ENCODE data around the gene RNF151. TPM values are rescaled to one million over a fixed set of nuclear protein-coding genes. Genes with fewer than 3 reads are reported as not detected.

The RNF151 gene
- total and polyA plus RNA-seq, 2 of the 13 experiments (the other 11 are each of a cell fraction or from before 2014, with no cell fraction given) = not detected

DNA sequence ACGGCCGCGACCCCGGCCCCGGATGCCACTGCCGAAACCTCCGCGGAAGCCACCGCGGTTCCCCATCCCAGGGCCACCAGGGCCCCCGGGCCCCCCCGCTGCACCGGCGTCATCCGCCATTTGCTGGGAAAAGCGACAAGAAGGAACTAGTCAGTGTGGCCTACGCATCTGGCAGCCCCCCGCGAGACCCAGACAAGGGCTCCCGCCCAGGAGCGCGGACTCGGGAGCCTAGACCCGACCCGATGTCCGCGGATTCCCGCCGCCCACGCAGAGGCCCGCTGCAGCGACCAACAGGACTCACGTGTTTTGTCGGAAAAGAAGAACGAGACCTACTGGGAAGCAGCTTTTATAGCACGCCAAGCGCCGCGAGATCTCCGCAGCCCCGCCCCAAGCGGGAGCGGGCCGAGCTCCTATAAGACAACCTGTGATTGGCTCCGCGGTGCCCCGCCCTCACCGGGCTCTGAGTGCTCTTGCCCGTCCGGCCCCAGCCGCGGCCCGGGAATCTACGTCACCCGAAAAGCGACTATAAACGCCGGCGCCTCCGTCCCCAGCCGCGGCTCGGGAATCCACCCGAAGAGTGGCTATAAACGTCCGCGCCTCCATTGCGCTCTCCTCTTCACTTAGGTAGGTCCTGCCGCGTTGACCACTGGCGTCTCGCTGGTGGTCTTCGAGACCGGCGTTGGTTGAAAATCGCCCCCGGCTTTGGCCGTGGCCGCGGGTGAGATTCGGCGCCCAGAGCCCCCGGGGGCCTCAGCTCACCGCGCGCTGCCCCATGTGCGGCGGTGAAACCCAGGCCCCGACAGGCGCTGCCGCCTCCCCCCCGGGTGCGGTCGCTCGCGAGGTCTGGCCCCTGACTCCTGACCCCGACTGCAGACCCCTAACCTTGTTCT lies 1.9 kb upstream of the RNF151 start, which contains the start of gene RPS2 (continued):
- peak; percentile 75 for TF ChIP-seq ZNF687 (CRISPR knock-in tag; IDR thresholded peaks at IDR 0.05)
- TF ChIP-seq GABPB1 (CRISPR knock-in tag; IDR thresholded peaks at IDR 0.05) = peak; percentile 89
- no peak for TF ChIP-seq ZNF441 (CRISPR knock-in tag; IDR thresholded peaks at IDR 0.05; ENCODE audit: borderline replicate concordance)
- no peak for TF ChIP-seq KLF9 (CRISPR knock-in tag; IDR thresholded peaks at IDR 0.05; ENCODE audit: low read depth)
- TF ChIP-seq, protein P1, sequence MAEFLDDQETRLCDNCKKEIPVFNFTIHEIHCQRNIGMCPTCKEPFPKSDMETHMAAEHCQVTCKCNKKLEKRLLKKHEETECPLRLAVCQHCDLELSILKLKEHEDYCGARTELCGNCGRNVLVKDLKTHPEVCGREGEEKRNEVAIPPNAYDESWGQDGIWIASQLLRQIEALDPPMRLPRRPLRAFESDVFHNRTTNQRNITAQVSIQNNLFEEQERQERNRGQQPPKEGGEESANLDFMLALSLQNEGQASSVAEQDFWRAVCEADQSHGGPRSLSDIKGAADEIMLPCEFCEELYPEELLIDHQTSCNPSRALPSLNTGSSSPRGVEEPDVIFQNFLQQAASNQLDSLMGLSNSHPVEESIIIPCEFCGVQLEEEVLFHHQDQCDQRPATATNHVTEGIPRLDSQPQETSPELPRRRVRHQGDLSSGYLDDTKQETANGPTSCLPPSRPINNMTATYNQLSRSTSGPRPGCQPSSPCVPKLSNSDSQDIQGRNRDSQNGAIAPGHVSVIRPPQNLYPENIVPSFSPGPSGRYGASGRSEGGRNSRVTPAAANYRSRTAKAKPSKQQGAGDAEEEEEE (CRISPR knock-in tag; IDR thresholded peaks at IDR 0.05; ENCODE audit: borderline replicate concordance) = no peak
- TF ChIP-seq TOPORS (CRISPR knock-in tag; IDR thresholded peaks at IDR 0.05) = no peak; the same call in 1 of the 2 replicates
- TF ChIP-seq AHR (CRISPR knock-in tag; IDR thresholded peaks at IDR 0.05) = peak; percentile 92; the same call in 1 of the 2 replicates
- no peak for TF ChIP-seq STAG1 (CRISPR knock-in tag; IDR thresholded peaks at IDR 0.05)
- TF ChIP-seq HOXA5 (CRISPR knock-in tag; IDR thresholded peaks at IDR 0.05) = peak; percentile 85; the same call in 1 of the 2 replicates
- TF ChIP-seq ZNF431 (CRISPR knock-in tag; IDR thresholded peaks at IDR 0.05; ENCODE audit: borderline replicate concordance, low read depth) = no peak
- TF ChIP-seq RAD21 (CRISPR knock-in tag; IDR thresholded peaks at IDR 0.05) = peak; percentile 25
- TF ChIP-seq NR2F6 (IDR thresholded peaks at IDR 0.05) = no peak
- peak; percentile 44; the same call in 1 of the 2 replicates for TF ChIP-seq NR2F6 (CRISPR knock-in tag; IDR thresholded peaks at IDR 0.05)
- peak; percentile 92 for TF ChIP-seq MAZ (IDR thresholded peaks at IDR 0.05; ENCODE audit: borderline replicate concordance, low read depth, low read length)
- peak; percentile 86 for TF ChIP-seq MAZ (CRISPR knock-in tag; IDR thresholded peaks at IDR 0.05; ENCODE audit: low read depth)
- peak; percentile 87 for TF ChIP-seq ARNT2 (CRISPR knock-in tag; IDR thresholded peaks at IDR 0.05; ENCODE audit: low read depth)
- TF ChIP-seq HOXA3 (CRISPR knock-in tag; IDR thresholded peaks at IDR 0.05) = peak; percentile 61
- TF ChIP-seq HNF4G (IDR thresholded peaks at IDR 0.05; ENCODE audit: borderline replicate concordance, low read depth, low read length) = no peak
- no peak for TF ChIP-seq HNF4G (CRISPR knock-in tag; IDR thresholded peaks at IDR 0.05; ENCODE audit: borderline replicate concordance, low read depth)
- peak; percentile 92 for TF ChIP-seq SAP130 (CRISPR knock-in tag; IDR thresholded peaks at IDR 0.05; ENCODE audit: low read depth)
- TF ChIP-seq ZNF710 (CRISPR knock-in tag; IDR thresholded peaks at IDR 0.05; ENCODE audit: borderline replicate concordance) = peak; percentile 50; the same call in 1 of the 2 replicates
- no peak for TF ChIP-seq MLLT10 (CRISPR knock-in tag; IDR thresholded peaks at IDR 0.05)

All from HepG2 (cell line).